H9 (cell line): ENCODE measurements around the gene MYO10. TPM values are rescaled to one million over a fixed set of nuclear protein-coding genes. Genes with fewer than 3 reads are reported as not detected.

Experiments
- DNase-seq: peaks from one replicate; pipeline ENCODE4 v3.0.0-alpha.2; 2017
- H2AFZ ChIP-seq: one replicate; pipeline ENCODE4 v1.6.1; 2013; ENCODE audit warnings: mild to moderate bottlenecking, low read length, control low read depth, moderate library complexity
- H2AK5ac ChIP-seq: 2 replicates; pipeline ENCODE4 v1.6.1; 2013; ENCODE audit warnings: low read length, control low read depth, mixed read lengths; ENCODE audit not compliant: insufficient read length
- H2BK120ac ChIP-seq: one replicate; pipeline ENCODE4 v1.6.1; 2013; ENCODE audit warnings: low read depth, mild to moderate bottlenecking, low read length, control low read depth, inconsistent platforms; ENCODE audit not compliant: poor library complexity, severe bottlenecking
- H2BK12ac ChIP-seq: 2 replicates; pipeline ENCODE4 v1.6.1; 2013; ENCODE audit warnings: low read length, control low read depth, mixed read lengths, low read depth; ENCODE audit not compliant: insufficient read length
- H2BK15ac ChIP-seq: 2 replicates; pipeline ENCODE4 v1.6.1; 2013; ENCODE audit warnings: low read depth, low read length, control low read depth
- H2BK20ac ChIP-seq: one replicate; pipeline ENCODE4 v1.6.1; 2013; ENCODE audit warnings: low read depth, mild to moderate bottlenecking, low read length, control low read depth, inconsistent platforms; ENCODE audit not compliant: poor library complexity, severe bottlenecking
- H2BK5ac ChIP-seq: 2 replicates; pipeline ENCODE4 v1.6.1; 2013; ENCODE audit warnings: low read length, control low read depth, mixed read lengths; ENCODE audit not compliant: insufficient read length
- H3K14ac ChIP-seq: 2 replicates; pipeline ENCODE4 v1.6.1; 2013; ENCODE audit warnings: low read length, control low read depth; ENCODE audit not compliant: insufficient read depth
- H3K18ac ChIP-seq: 2 replicates; pipeline ENCODE4 v1.6.1; 2013; ENCODE audit warnings: low read depth, mild to moderate bottlenecking, mixed read lengths, low read length, control low read depth; ENCODE audit not compliant: insufficient read length
- H3K23ac ChIP-seq: 2 replicates; pipeline ENCODE4 v1.6.1; 2013; ENCODE audit warnings: low read length, control low read depth, mixed read lengths, low read depth; ENCODE audit not compliant: insufficient read length
- H3K23me2 ChIP-seq: 2 replicates; pipeline ENCODE4 v1.6.1; 2013; ENCODE audit warnings: low read depth, mild to moderate bottlenecking, mixed read lengths, low read length, control low read depth; ENCODE audit not compliant: insufficient read length, poor library complexity, severe bottlenecking
- H3K27ac ChIP-seq: 2 replicates; pipeline ENCODE4 v1.5.1; 2013; ENCODE audit warnings: low read length, control low read depth, mixed read lengths, low read depth; ENCODE audit not compliant: insufficient read length
- H3K27me3 ChIP-seq: 2 replicates; pipeline ENCODE4 v1.6.1; 2013; ENCODE audit warnings: low read length, control low read depth, inconsistent platforms; ENCODE audit not compliant: insufficient read depth
- H3K4ac ChIP-seq: 2 replicates; pipeline ENCODE4 v1.6.1; 2013; ENCODE audit warnings: low read depth, mild to moderate bottlenecking, control low read depth, inconsistent platforms, low read length, moderate library complexity
- H3K4me1 ChIP-seq: 2 replicates; pipeline ENCODE4 v1.6.1; 2013; ENCODE audit warnings: low read length, control low read depth, inconsistent platforms; ENCODE audit not compliant: insufficient read depth
- H3K4me2 ChIP-seq: 2 replicates; pipeline ENCODE4 v1.6.1; 2013; ENCODE audit warnings: low read length, control low read depth, mixed read lengths; ENCODE audit not compliant: insufficient read length, insufficient read depth
- H3K56ac ChIP-seq: 2 replicates; pipeline ENCODE4 v1.6.1; 2013; ENCODE audit warnings: low read depth, mild to moderate bottlenecking, mixed read lengths, low read length, control low read depth; ENCODE audit not compliant: insufficient read length
- H3K79me1 ChIP-seq: 2 replicates; pipeline ENCODE4 v1.6.1; 2013; ENCODE audit warnings: low read depth, mild to moderate bottlenecking, moderate library complexity, low read length, control low read depth, inconsistent platforms; ENCODE audit not compliant: insufficient read depth, poor library complexity, severe bottlenecking
- H3K79me2 ChIP-seq: 2 replicates; pipeline ENCODE4 v1.6.1; 2013; ENCODE audit warnings: low read length, control low read depth, inconsistent platforms; ENCODE audit not compliant: insufficient read depth
- H3K9ac ChIP-seq: 2 replicates; pipeline ENCODE4 v1.6.1; 2013; ENCODE audit warnings: low read length, control low read depth, mixed read lengths; ENCODE audit not compliant: insufficient read length; ENCODE audit errors: extremely low read depth
- H3K9me3 ChIP-seq: one replicate; pipeline ENCODE4 v1.6.1; 2013; ENCODE audit warnings: low read depth, low read length, inconsistent platforms; ENCODE audit not compliant: control insufficient read depth
- H3T11ph ChIP-seq: one replicate; pipeline ENCODE4 v1.6.1; 2013; ENCODE audit warnings: mild to moderate bottlenecking, low read length, control low read depth, inconsistent platforms
- H4K20me1 ChIP-seq: one replicate; pipeline ENCODE4 v1.6.1; 2013; ENCODE audit not compliant: control insufficient read depth, insufficient read length, insufficient read depth
- H4K5ac ChIP-seq: 2 replicates; pipeline ENCODE4 v1.6.1; 2013; ENCODE audit warnings: low read depth, mild to moderate bottlenecking, mixed read lengths, low read length, control low read depth; ENCODE audit not compliant: insufficient read length
- H4K8ac ChIP-seq: replicated peaks from 2 replicates; pipeline ENCODE4 v1.6.1; 2013; ENCODE audit warnings: low read length, control low read depth, mixed read lengths, low read depth; ENCODE audit not compliant: insufficient read length
- H4K91ac ChIP-seq: 2 replicates; pipeline ENCODE4 v1.6.1; 2013; ENCODE audit warnings: low read depth, mild to moderate bottlenecking, moderate library complexity, mixed read lengths, low read length, control low read depth; ENCODE audit not compliant: insufficient read length
- H3K27ac Mint-ChIP-seq, 3 experiments: 2 replicates in 2 of 3; 3 replicates in 1 of 3; pipeline ENCODE4 v1.8.0; 2020 to 2021; ENCODE audit warnings: mixed read lengths in 3 of 3, mild to moderate bottlenecking in 1 of 3, moderate library complexity in 1 of 3
- H3K27me3 Mint-ChIP-seq: 2 replicates; pipeline ENCODE4 v1.8.0; 2021; ENCODE audit warnings: low read depth, mild to moderate bottlenecking, moderate library complexity, mixed read lengths
- H3K36me3 Mint-ChIP-seq, 3 experiments: 2 replicates in 2 of 3; 3 replicates in 1 of 3; pipeline ENCODE4 v1.8.0; 2020 to 2021; ENCODE audit warnings: low read depth in 3 of 3, mixed read lengths in 3 of 3; ENCODE audit not compliant: insufficient read depth in 1 of 3
- H3K4me1 Mint-ChIP-seq, 2 experiments: 2 replicates each; pipeline ENCODE4 v1.8.0; 2020; ENCODE audit warnings: mixed read lengths in 2 of 2
- H3K4me3 Mint-ChIP-seq, 2 experiments: 2 replicates in 1 of 2; 3 replicates in 1 of 2; pipeline ENCODE4 v1.8.0; 2020 to 2021; ENCODE audit warnings: mild to moderate bottlenecking in 2 of 2, mixed read lengths in 2 of 2, moderate library complexity in 1 of 2
- H3K9me3 Mint-ChIP-seq, 2 experiments: 2 replicates in 1 of 2; 3 replicates in 1 of 2; pipeline ENCODE4 v1.8.0; 2020; ENCODE audit warnings: mild to moderate bottlenecking in 2 of 2, mixed read lengths in 2 of 2, moderate library complexity in 1 of 2
- WGBS: extraction: QIAGEN DNeasy Blood & Tissue Kit; methylation state at CpG from one replicate; pipeline ENCODE4 v1.1.7; 2013; ENCODE audit warnings: missing lambda C conversion rate, low lambda C conversion rate, mixed read lengths; ENCODE audit not compliant: insufficient read length; ENCODE audit errors: extremely low coverage; 5-methylcytosine and 5-hydroxymethylcytosine counted together
- total RNA-seq: library from RNA; stranded (reverse); gene quantifications from 2 replicates; pipeline ENCODE4 v1.2.1, GENCODE V29; 2021
- TF ChIP-seq, protein P1 (sequence below): fragments of 200-600 bp; sonication (generic); conservative IDR thresholded peaks from 3 replicates; pipeline ENCODE4 v1.8.0; 2021; ENCODE audit warnings: antibody characterized with exemption, mild to moderate bottlenecking

Gene MYO10
- total RNA-seq, 1 experiment from 2014 or later: 127 TPM

DNA sequence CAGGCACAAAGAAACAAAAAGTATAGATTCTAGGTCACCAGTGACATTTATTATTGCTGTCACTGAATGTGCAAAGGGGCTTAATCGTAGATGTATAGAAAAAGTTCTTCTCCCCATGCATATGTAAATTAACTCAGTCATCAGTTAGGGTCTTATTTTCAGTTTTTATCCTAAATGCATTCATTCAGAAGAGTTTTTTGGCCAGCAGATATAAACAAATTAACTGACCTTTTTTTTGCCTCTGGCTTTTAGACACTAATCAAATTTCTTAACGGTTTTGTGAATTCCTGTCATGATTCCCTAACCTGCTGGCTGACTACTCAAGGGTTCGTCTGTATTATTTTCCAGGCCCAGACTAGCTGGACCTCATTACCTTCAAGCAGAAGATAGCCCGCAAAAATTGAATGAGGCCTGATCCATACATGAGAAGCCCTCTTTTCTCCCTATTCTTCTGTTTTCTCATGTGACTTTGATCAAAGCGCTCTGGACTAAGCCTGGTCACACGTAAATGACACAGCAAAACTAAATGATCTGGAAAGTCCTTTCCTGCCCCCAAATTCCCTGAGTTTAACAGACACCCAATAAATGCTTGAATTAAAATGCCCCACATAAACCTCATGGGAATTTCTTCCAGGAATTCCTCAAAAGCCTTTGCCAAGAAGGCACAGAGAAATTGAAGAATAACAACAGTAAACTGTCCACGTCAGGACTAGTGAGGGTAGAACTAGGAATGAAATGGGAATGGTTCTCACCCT, 83.7 kb downstream of the MYO10 start:
- Histone ChIP-seq H3K23ac (no peak overlapping the region), H3K14ac (no peak overlapping the region), H3K4me1 (no peaks in the 10 kb centered on the region; the same call in 1 of the 2 replicates), H4K91ac (no peak overlapping the region), H3K18ac (no peak overlapping the region), H3K79me1 (no peaks in the 10 kb centered on the region), H3K27ac (no peak overlapping the region), H3K23me2 (no peaks in the 10 kb centered on the region), H3K9ac (no peak overlapping the region), H2AFZ (no peak overlapping the region), H4K5ac (no peak overlapping the region), H2BK120ac (no peak overlapping the region), H2BK15ac (no peak overlapping the region), H2BK12ac (no peak overlapping the region), H3K9me3 (no peaks in the 10 kb centered on the region), H3K79me2 (no peaks in the 10 kb centered on the region), H2BK20ac (no peak overlapping the region), H3K56ac (no peak overlapping the region), H3K27me3 (no peaks in the 10 kb centered on the region), H3K4me2 (no peak overlapping the region), H3K4ac (no peak overlapping the region), H4K8ac (no peak overlapping the region), H4K20me1 (no peaks in the 10 kb centered on the region), H3T11ph (no peak overlapping the region), H2BK5ac (no peak overlapping the region), H2AK5ac (no peak overlapping the region)
- TF ChIP-seq, protein P1, sequence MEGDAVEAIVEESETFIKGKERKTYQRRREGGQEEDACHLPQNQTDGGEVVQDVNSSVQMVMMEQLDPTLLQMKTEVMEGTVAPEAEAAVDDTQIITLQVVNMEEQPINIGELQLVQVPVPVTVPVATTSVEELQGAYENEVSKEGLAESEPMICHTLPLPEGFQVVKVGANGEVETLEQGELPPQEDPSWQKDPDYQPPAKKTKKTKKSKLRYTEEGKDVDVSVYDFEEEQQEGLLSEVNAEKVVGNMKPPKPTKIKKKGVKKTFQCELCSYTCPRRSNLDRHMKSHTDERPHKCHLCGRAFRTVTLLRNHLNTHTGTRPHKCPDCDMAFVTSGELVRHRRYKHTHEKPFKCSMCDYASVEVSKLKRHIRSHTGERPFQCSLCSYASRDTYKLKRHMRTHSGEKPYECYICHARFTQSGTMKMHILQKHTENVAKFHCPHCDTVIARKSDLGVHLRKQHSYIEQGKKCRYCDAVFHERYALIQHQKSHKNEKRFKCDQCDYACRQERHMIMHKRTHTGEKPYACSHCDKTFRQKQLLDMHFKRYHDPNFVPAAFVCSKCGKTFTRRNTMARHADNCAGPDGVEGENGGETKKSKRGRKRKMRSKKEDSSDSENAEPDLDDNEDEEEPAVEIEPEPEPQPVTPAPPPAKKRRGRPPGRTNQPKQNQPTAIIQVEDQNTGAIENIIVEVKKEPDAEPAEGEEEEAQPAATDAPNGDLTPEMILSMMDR: no peak
- Mint-ChIP-seq H3K4me1 (peaks cover 38 to 39% of the 10 kb centered on the region in 2 experiments), H3K4me3 (no peak overlapping the region), H3K27ac (peak overlapping the region in 2 of 3 experiments; percentile 50 to 87; a peak in 3 of 7 replicates), H3K9me3 (no peaks in the 10 kb centered on the region), H3K27me3 (no peaks in the 10 kb centered on the region), H3K36me3 (no peaks in the 10 kb centered on the region)
- WGBS: no CpG with 5 or more reads among the region's 7 CpGs
- no peak for DNase-seq
